ENCODE results near the gene RPIA.

The RPIA gene

DNA sequence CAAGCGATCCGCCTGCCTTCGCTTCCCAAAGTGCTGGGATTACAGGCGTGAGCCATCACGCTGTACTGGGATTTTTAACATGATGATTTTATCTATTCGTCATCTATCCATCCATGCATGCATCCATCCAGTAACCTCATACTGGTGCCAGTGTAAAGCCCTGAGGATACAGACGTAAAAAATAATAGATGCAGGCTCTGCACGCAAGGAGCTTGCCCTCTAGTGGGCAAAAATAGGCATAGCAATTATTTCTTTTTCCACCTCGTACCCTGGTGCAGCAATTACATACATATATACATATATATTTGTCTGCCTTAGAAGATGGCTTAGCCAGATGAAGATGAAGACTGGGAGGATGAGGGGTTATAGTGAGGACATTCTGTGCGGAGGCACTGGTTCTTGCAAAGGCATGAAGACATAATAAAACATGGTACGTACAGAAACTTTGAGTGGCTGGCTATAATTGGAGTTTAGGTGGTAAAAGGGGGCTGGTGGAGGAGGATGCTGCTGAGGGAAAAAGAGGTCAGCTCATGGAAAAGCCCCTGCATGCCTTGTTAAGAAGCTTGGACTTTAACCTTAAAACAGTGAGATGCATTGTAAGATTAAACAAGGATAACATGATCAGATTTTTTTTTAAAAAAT lies 19.6 kb upstream of the RPIA start:
- Histone ChIP-seq H3F3A (ENCODE audit: insufficient read depth, low read length) (no peaks in the 10 kb centered on the region), H3K4me2 (ENCODE audit: low read length) (no peak overlapping the region), H3K27ac (ENCODE audit: low read depth, low read length, poor library complexity, severe bottlenecking) (no peak overlapping the region), H3K9me3 (ENCODE audit: low read length) (no peaks in the 10 kb centered on the region), H2AFZ (ENCODE audit: low read length) (no peak overlapping the region), H3K36me3 (ENCODE audit: insufficient read depth, low read length) (no peaks in the 10 kb centered on the region), H3K4me1 (ENCODE audit: insufficient read depth, low read length, severe bottlenecking) (no peaks in the 10 kb centered on the region), H3K27me3 (ENCODE audit: insufficient read depth, low read length) (no peaks in the 10 kb centered on the region), H3K9me2 (ENCODE audit: low read depth, low read length) (no peaks in the 10 kb centered on the region), H4K20me1 (ENCODE audit: insufficient read depth, low read length) (no peaks in the 10 kb centered on the region), H3K9ac (ENCODE audit: low read length) (no peak overlapping the region), H3K4me3 (ENCODE audit: low read depth, low read length, poor library complexity, severe bottlenecking) (no peak overlapping the region), H3K79me2 (ENCODE audit: insufficient read depth, low read length) (no peaks in the 10 kb centered on the region)
- no peak for TF ChIP-seq EZH2 (IDR thresholded peaks at IDR 0.05; ENCODE audit: borderline replicate concordance, low read length)
- TF ChIP-seq CTCF (IDR thresholded peaks at IDR 0.05; ENCODE audit: low read length), result peak; percentile 92

- Histone ChIP-seq H3K4me1 (ENCODE audit: insufficient read depth, low read length, severe bottlenecking) (no peaks in the 10 kb centered on the region), H3K4me2 (ENCODE audit: low read length) (no peak overlapping the region), H3K4me3 (ENCODE audit: low read depth, low read length, poor library complexity, severe bottlenecking) (no peak overlapping the region), H3K27me3 (ENCODE audit: insufficient read depth, low read length) (no peaks in the 10 kb centered on the region), H3F3A (ENCODE audit: insufficient read depth, low read length) (no peaks in the 10 kb centered on the region), H3K27ac (ENCODE audit: low read depth, low read length, poor library complexity, severe bottlenecking) (no peak overlapping the region), H2AFZ (ENCODE audit: low read length) (no peak overlapping the region), H4K20me1 (ENCODE audit: insufficient read depth, low read length) (no peaks in the 10 kb centered on the region), H3K9me3 (ENCODE audit: low read length) (no peaks in the 10 kb centered on the region), H3K79me2 (ENCODE audit: insufficient read depth, low read length) (no peaks in the 10 kb centered on the region), H3K9me2 (ENCODE audit: low read depth, low read length) (no peaks in the 10 kb centered on the region), H3K36me3 (ENCODE audit: insufficient read depth, low read length) (no peaks in the 10 kb centered on the region), H3K9ac (ENCODE audit: low read length) (no peak overlapping the region)
- TF ChIP-seq EZH2 (IDR thresholded peaks at IDR 0.05; ENCODE audit: borderline replicate concordance, low read length), result no peak
- TF ChIP-seq CTCF (IDR thresholded peaks at IDR 0.05; ENCODE audit: low read length), result no peak
Observed at GRCh38 chr2:88673363-88673762, 18.1 kb upstream of the RPIA start.

- Histone ChIP-seq H2AFZ (ENCODE audit: low read length) (no peak overlapping the region), H3K79me2 (ENCODE audit: insufficient read depth, low read length) (no peaks in the 10 kb centered on the region), H3F3A (ENCODE audit: insufficient read depth, low read length) (no peaks in the 10 kb centered on the region), H3K27ac (ENCODE audit: low read depth, low read length, poor library complexity, severe bottlenecking) (no peak overlapping the region), H4K20me1 (ENCODE audit: insufficient read depth, low read length) (no peaks in the 10 kb centered on the region), H3K4me1 (ENCODE audit: insufficient read depth, low read length, severe bottlenecking) (no peaks in the 10 kb centered on the region), H3K4me3 (ENCODE audit: low read depth, low read length, poor library complexity, severe bottlenecking) (no peak overlapping the region), H3K9me2 (ENCODE audit: low read depth, low read length) (no peaks in the 10 kb centered on the region), H3K27me3 (ENCODE audit: insufficient read depth, low read length) (peaks cover 3% of the 10 kb centered on the region; the same call in 1 of the 2 replicates), H3K36me3 (ENCODE audit: insufficient read depth, low read length) (no peaks in the 10 kb centered on the region), H3K4me2 (ENCODE audit: low read length) (no peak overlapping the region), H3K9me3 (ENCODE audit: low read length) (peaks cover 13% of the 10 kb centered on the region), H3K9ac (ENCODE audit: low read length) (no peak overlapping the region)
- no peak for TF ChIP-seq EZH2 (IDR thresholded peaks at IDR 0.05; ENCODE audit: borderline replicate concordance, low read length)
- TF ChIP-seq CTCF (IDR thresholded peaks at IDR 0.05; ENCODE audit: low read length), result no peak
Observed at GRCh38 chr2:88680266-88680902, 11.1 kb upstream of the RPIA start.

Measured in OCI-LY1 (cell line).